ENCODE results near the gene ZBTB47.

Gene ZBTB47

DNA sequence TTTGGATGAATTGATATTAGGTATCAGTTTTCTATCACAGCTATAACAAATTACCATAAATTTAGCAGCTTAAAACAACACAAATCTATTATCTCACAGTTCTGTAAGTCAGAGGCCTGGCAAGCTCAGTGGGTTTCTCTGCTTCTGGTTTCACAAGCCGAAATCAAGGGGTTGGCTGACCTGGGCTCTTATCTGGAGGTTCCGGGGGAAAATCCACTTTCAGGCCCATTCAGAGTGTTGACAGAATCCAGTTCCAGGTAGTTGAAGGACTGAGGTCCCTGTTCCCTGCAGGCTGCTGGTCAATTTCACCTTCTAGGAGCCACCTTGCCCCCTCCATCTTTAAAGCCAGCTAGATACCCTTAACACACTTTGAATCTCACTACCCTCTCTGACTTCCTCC is 60.2 kb downstream of the ZBTB47 start:
- DNase-seq (ENCODE audit: low spot score), result no peak
- TF ChIP-seq, protein P1, sequence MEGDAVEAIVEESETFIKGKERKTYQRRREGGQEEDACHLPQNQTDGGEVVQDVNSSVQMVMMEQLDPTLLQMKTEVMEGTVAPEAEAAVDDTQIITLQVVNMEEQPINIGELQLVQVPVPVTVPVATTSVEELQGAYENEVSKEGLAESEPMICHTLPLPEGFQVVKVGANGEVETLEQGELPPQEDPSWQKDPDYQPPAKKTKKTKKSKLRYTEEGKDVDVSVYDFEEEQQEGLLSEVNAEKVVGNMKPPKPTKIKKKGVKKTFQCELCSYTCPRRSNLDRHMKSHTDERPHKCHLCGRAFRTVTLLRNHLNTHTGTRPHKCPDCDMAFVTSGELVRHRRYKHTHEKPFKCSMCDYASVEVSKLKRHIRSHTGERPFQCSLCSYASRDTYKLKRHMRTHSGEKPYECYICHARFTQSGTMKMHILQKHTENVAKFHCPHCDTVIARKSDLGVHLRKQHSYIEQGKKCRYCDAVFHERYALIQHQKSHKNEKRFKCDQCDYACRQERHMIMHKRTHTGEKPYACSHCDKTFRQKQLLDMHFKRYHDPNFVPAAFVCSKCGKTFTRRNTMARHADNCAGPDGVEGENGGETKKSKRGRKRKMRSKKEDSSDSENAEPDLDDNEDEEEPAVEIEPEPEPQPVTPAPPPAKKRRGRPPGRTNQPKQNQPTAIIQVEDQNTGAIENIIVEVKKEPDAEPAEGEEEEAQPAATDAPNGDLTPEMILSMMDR (IDR thresholded peaks at IDR 0.05; ENCODE audit: extremely low read depth, insufficient read depth, missing control alignments), result no peak
- in situ Hi-C loops (cut with MboI; ENCODE audit: low pct_unique_long_range_greater_than_20kb, low sequenced_read_pairs, unreplicated experiment), result no loop called here

DNA sequence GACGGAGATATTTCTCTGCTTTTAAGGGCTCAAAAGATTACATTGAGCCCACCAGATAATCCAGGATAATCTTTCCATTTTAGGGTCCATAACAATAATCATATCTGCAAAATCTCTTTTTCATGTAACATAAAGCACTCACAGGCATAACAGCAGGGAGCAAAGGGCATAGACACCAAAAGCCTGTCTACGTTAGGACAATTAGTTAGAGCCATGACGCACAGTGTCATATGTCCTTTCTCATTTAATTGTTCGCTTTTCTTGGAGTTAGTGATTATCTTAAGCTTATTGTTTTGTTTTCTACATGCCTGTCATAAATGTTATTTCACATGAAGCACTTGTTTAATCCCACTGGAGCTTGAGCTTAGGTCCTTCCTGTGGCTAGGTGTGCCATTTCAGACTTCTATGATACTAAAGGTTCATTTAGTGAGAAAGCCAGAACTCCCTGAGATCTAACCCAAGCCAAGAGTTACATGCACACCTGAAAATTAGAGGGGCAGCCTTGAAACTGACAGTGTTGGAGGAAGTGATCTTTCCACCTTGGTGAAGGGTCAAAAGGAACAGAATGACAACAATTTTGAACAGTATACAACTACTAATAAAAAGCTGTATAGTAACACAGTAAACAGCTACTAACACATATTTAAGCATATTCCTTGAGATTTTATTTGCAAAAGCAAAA is 60.8 kb downstream of the ZBTB47 start:
- no peak for DNase-seq (ENCODE audit: low spot score)
- TF ChIP-seq, protein P1 (IDR thresholded peaks at IDR 0.05; ENCODE audit: extremely low read depth, insufficient read depth, missing control alignments), result no peak
- in situ Hi-C loops (cut with MboI; ENCODE audit: low pct_unique_long_range_greater_than_20kb, low sequenced_read_pairs, unreplicated experiment), result no loop called here

Measured in GM13977 (cell line).